Endothelial cell of umbilical vein (primary cell): ENCODE measurements around the gene ATXN7. TPM values are rescaled to one million over a fixed set of nuclear protein-coding genes. Genes with fewer than 3 reads are reported as not detected.

Experiments
- BruUV-seq: library from RNA; stranded (reverse); fragments of 400-500 nt; replicated peaks from 2 replicates; lab custom pipeline; 2021; lab: Mats Ljungman, UMichigan
- CTCF ChIA-PET: fragments of 300-600, 350-600 bp; sonication (Branson Sonifier 250); formaldehyde crosslinking; loops from one replicate; lab custom pipeline; 2021; ENCODE audit warnings: antibody characterized with exemption, inconsistent platforms; lab: Charles Lee
- POLR2A ChIA-PET: fragments of 300-600, 350-600 bp; sonication (Branson Sonifier 250); formaldehyde crosslinking; loops from one replicate; lab custom pipeline; 2021; ENCODE audit warnings: antibody characterized with exemption, inconsistent platforms; lab: Charles Lee
- DNase-seq: peaks from one replicate; pipeline ENCODE4 v3.0.0-alpha.2; 2011; ENCODE audit warnings: low read depth, low spot score
- FAIRE-seq: peaks from 2 replicates; lab custom pipeline; 2011; peaks lifted over from hg19 to GRCh38; lab: Jason Lieb, UNC
- H2AFZ ChIP-seq: 2 replicates; pipeline ENCODE4 v1.6.0; 2012; ENCODE audit warnings: low read depth, low read length, control low read depth, inconsistent platforms
- H3K27ac ChIP-seq: 2 replicates; pipeline ENCODE4 v1.5.1; 2011; ENCODE audit warnings: low read depth, mild to moderate bottlenecking, control low read depth, low read length, moderate library complexity; ENCODE audit not compliant: insufficient read depth
- H3K27me3 ChIP-seq, 2 experiments: 2 replicates each; pipeline versions ENCODE4 v1.6.0 to v1.6.1; 2011; ENCODE audit warnings: low read length in 2 of 2, mixed read lengths in 1 of 2; ENCODE audit not compliant: control insufficient read depth in 2 of 2, insufficient read depth in 2 of 2
- H3K36me3 ChIP-seq, 2 experiments: 2 replicates in 1 of 2; 3 replicates in 1 of 2; pipeline ENCODE4 v1.5.1; 2011; ENCODE audit warnings: low read length in 2 of 2, mild to moderate bottlenecking in 1 of 2, moderate library complexity in 1 of 2; ENCODE audit not compliant: control insufficient read depth in 2 of 2, insufficient read depth in 2 of 2; ENCODE audit errors: extremely low read depth in 1 of 2
- H3K4me1 ChIP-seq: 3 replicates; pipeline ENCODE4 v1.5.1; 2011; ENCODE audit warnings: mild to moderate bottlenecking, low read length; ENCODE audit not compliant: control insufficient read depth, insufficient read depth; ENCODE audit errors: extremely low read depth
- H3K4me2 ChIP-seq: 2 replicates; pipeline ENCODE4 v1.6.1; 2011; ENCODE audit warnings: low read length, control low read depth, mixed read lengths; ENCODE audit not compliant: insufficient read depth
- H3K4me3 ChIP-seq, 3 experiments: fragments of 200-600 bp in 1 of 3; sonication (generic), shearing (Covaris generic) in 1 of 3; replicated peaks in 1 of 3; 2 replicates each; pipeline ENCODE4 v1.5.1; 2011 to 2016; ENCODE audit warnings: control low read depth in 3 of 3, low read length in 3 of 3, mild to moderate bottlenecking in 2 of 3, inconsistent platforms in 1 of 3, low read depth in 1 of 3, moderate library complexity in 1 of 3; ENCODE audit not compliant: insufficient read depth in 1 of 3
- H3K79me2 ChIP-seq: 2 replicates; pipeline ENCODE4 v1.6.0; 2012; ENCODE audit warnings: low read length, inconsistent platforms; ENCODE audit not compliant: control insufficient read depth, insufficient read depth
- H3K9ac ChIP-seq: replicated peaks from 2 replicates; pipeline ENCODE3; 2011; ENCODE audit warnings: low read length, control low read depth; ENCODE audit not compliant: insufficient read depth; ENCODE audit errors: extremely low read depth
- H3K9me1 ChIP-seq: replicated peaks from 3 replicates; pipeline ENCODE4 v1.6.0; 2011; ENCODE audit warnings: mild to moderate bottlenecking, low read length; ENCODE audit not compliant: control insufficient read depth, insufficient read depth; ENCODE audit errors: extremely low read depth
- H3K9me3 ChIP-seq: replicated peaks from 2 replicates; pipeline ENCODE4 v1.5.1; 2012; ENCODE audit warnings: low read length, inconsistent platforms; ENCODE audit not compliant: control insufficient read depth, insufficient read depth
- H4K20me1 ChIP-seq: replicated peaks from 2 replicates; pipeline ENCODE3; 2011; ENCODE audit warnings: mild to moderate bottlenecking, low read length; ENCODE audit not compliant: control insufficient read depth, insufficient read depth; ENCODE audit errors: extremely low read depth
- CTCF ChIP-seq, 2 donors: IDR thresholded peaks; 1 replicate in 1 of 2; 2 replicates in 1 of 2; pipeline ENCODE4 v1.5.1; 2011; ENCODE audit warnings: low read length in 2 of 2, mild to moderate bottlenecking in 2 of 2, moderate library complexity in 2 of 2, control low read depth in 1 of 2, inconsistent platforms in 1 of 2, low read depth in 1 of 2; ENCODE audit not compliant: insufficient read depth in 1 of 2; ENCODE audit errors: extremely low read depth in 1 of 2
- EZH2 ChIP-seq: IDR thresholded peaks from 2 replicates; pipeline ENCODE4 v1.6.1; 2012; ENCODE audit warnings: borderline replicate concordance, low read depth, mild to moderate bottlenecking, moderate library complexity, low read length, inconsistent platforms; ENCODE audit not compliant: severe bottlenecking
- FOS ChIP-seq: IDR thresholded peaks from 2 replicates; pipeline ENCODE4 v1.6.1; 2011; ENCODE audit warnings: mild to moderate bottlenecking, low read length, moderate library complexity, borderline replicate concordance; ENCODE audit not compliant: insufficient read depth
- JUN ChIP-seq: IDR thresholded peaks from 2 replicates; pipeline ENCODE4 v1.6.1; 2011; ENCODE audit warnings: borderline replicate concordance, low read depth; ENCODE audit not compliant: insufficient read length, insufficient read depth
- MYC ChIP-seq: IDR thresholded peaks from one replicate; pipeline ENCODE4 v1.6.1; 2011; ENCODE audit warnings: mild to moderate bottlenecking, low read depth, low read length
- POLR2AphosphoS5 ChIP-seq: IDR thresholded peaks from 2 replicates; pipeline ENCODE4 v1.6.1; 2012; ENCODE audit warnings: low read depth, mild to moderate bottlenecking, control low read depth, low read length, moderate library complexity; ENCODE audit not compliant: insufficient read depth
- dilution Hi-C: fragments of 300-500 bp; cut with MboI; formaldehyde crosslinking; loops from one replicate; pipeline ENCODE4 v1.15.0; 2019; ENCODE audit warnings: low sequenced_read_pairs; ENCODE audit not compliant: extremely low pct_ligation_motif_present
- intact Hi-C: fragments of 100-400 bp; cut with micrococcal nuclease; formaldehyde crosslinking; loops from one replicate; pipeline ENCODE4 v1.10.0; 2022
- polyA plus RNA-seq, 4 experiments: library from polyadenylated mRNA; depleted of rRNA in 3 of 4; stranded (reverse) in 3 of 4; unstranded in 1 of 4; fragments of >200 nt; gene quantifications; 2 replicates each; pipeline versions ENCODE4 v1.2.1 to v1.2.3, GENCODE V29; 2011 to 2012; ENCODE audit warnings: missing spikeins in 1 of 4
- total RNA-seq: library from RNA; stranded (reverse); gene quantifications from 2 replicates; pipeline ENCODE4 v1.2.3, GENCODE V29; 2021

The ATXN7 gene
- total and polyA plus RNA-seq, 2 donors (not counting 3 experiments of a cell fraction or from before 2014, with no cell fraction given) = 21.2 to 34.7 TPM

DNA sequence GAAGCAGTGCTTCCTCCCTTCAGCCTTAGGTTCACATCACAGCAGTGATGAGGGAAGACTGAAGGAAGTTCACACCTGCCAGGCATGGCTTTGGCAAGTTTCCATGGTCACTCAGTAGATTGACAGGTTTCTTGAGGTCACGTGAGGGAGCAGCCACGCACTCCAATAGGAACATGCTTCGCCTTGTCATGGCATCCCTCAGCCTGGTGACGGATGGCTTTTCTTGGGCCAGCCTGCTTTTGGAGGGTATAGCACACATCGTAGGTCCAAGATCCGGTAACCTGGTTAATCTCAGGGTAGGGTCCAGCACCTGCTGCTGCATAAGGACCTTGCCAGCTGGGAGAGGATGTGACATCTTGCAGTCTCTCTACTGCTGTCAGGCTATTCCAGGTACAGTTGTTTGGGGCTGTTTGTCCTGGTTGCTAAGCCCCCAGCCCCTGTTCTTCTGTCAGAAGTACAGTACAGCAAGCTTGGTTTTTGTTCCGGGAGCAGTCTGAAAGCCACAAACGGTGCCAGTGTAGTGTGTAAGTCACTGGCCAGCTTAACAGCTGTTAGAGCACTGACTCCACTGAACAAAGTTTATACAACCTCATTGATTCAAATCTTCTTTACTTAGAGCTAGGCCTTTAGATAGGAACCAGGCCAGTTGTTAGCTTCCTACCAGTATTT, 117.3 kb downstream of the ATXN7 start:
- H4K20me1 ChIP-seq = no peaks in the 10 kb centered on the region
- H3K4me1 ChIP-seq = no peaks in the 10 kb centered on the region
- peaks cover 12% of the 10 kb centered on the region for H3K79me2 ChIP-seq
- H3K9me3 ChIP-seq = no peaks in the 10 kb centered on the region
- no peak overlapping the region for H3K4me3 ChIP-seq
- POLR2A ChIA-PET = no interaction called here
- BruUV-seq = no TSS peak
- no peak overlapping the region for H3K27ac ChIP-seq
- no peak for TF ChIP-seq FOS
- no peak for TF ChIP-seq MYC
- TF ChIP-seq JUN = no peak
- TF ChIP-seq CTCF (IDR thresholded peaks at IDR 0.05; ENCODE audit: extremely low read depth in 1 of 2, insufficient read depth in 1 of 2, low read depth in 1 of 2, low read length in 2 of 2) = no peak
- TF ChIP-seq EZH2 = no peak
- no peak for TF ChIP-seq POLR2AphosphoS5
- DNase-seq (no peak), FAIRE-seq (no peak)
- H3K36me3 ChIP-seq = peaks cover 6 to 15% of the 10 kb centered on the region in 2 experiments
- H3K4me2 ChIP-seq = no peak overlapping the region
- H2AFZ ChIP-seq = no peak overlapping the region
- intact Hi-C loops = no loop called here
- H3K27me3 ChIP-seq = no peaks in the 10 kb centered on the region
- H3K9ac ChIP-seq = no peak overlapping the region
- H3K9me1 ChIP-seq = no peaks in the 10 kb centered on the region
- CTCF ChIA-PET = interaction anchor here (0.9 to 1.2 kb wide), 3 partner anchors 10 to 12 kb away, joined by 3 read pairs; no protein-coding TSS in a partner anchor
- dilution Hi-C loops = no loop called here
